ENCODE measurements around the gene TCERG1L.
"Not testable (repeated sequence)": the region's sequence is repeated elsewhere in the genome, so short reads cannot be mapped to it uniquely, and the experiment has no call there.

TCERG1L gene

DNA sequence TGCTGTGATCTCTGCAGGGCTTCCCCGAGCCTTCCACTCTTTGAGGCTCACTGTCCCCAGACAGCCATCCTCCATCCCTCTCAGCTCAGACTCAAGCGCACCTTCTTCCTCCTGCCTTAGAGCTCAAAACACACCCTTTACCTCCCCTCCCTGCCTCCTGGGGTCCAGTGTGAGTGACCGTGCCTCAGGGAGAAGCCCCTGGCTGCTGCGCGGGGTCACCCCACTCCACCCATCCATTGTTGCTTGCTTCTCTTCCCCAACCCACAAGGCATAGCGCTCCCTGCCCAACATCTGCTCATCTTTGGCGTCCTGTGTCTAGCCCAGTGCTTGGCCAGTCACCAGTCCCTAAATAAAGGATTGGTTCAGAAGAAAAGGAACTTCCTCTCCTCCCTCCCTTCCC, 170.3 kb downstream of the TCERG1L start:
- DNase-seq: no peak

DNA sequence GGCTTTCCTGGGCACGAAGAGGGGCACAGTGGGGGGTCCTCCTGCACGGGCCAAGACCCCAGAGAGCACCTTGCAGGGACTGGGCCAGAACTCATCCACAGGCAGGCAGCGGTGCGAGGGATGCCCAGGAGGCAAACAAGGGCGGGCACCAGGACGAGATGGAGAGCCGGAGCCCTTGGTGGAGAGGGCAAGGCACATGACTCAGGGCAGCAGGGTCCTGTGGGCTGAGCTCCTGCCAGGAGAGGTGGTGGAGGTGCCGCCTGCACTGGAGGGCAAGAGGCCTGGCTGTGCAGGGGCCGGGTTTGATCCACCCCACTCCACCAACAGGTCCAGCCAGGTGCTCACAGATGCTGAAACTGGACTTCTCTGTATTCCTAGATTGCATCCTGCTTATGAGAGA, 170.9 kb downstream of the TCERG1L start:
- DNase-seq: no peak

DNA sequence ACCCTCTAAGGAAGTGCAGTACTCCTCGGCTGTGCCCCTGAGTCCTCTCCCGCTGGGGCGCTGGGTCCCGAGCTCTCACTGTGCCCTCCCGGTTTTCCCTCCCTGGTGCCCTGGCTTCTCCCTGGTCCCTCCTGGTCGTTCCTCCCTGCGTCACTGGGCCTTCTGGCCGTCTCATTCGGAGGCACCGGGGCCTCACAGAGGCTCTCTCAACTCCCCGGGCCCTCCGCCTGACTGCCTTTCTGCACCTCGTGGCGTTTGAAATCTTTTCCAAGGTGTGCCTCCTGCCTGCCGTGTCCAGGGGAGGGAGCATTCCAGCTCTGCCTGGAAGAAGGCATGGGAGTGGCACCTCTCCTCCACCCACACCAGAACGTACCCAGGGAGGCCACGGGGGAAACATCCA, 174.3 kb downstream of the TCERG1L start:
- DNase-seq: no peak

DNA sequence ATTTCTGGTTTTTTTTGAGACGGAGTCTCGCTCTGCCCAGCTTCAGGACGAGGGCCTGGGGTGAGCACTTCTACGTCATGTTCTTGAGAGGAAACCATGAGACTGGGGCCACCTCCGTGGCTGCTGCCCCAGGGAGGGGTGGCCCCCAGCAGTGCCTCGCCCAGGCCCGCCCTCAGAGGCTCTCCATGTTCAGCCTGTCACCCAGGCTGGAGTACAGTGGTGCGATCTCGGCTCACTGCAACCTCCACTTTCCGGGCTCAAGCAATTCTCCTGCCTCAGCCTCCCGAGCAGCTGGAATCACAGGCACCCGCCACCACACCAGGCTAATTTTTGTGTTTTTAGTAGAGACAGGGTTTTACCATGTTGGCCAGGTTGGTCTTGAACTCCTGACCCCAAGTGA, 175.2 kb downstream of the TCERG1L start:
- DNase-seq: not testable (repeated sequence)

DNA sequence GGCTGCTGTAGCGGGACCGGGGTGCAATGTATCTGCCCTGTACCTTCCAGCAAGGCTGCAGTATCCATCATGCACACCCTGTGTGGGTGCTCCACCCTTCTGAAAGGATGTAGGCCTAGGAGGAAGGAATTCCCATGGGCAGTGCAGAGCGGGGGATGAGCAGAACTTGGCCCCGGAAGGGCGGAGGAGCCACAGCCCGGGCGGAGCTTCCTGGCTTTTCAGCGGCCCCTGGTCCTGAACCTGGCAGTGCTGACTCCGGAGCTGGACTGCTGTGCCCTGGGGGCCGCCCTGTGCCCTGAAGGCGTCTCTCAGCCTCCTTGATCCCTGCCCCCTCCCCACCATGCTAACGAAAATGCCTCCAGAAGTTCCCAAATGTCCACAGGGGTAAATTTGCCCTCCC, 175.8 kb downstream of the TCERG1L start:
- DNase-seq: no peak

DNA sequence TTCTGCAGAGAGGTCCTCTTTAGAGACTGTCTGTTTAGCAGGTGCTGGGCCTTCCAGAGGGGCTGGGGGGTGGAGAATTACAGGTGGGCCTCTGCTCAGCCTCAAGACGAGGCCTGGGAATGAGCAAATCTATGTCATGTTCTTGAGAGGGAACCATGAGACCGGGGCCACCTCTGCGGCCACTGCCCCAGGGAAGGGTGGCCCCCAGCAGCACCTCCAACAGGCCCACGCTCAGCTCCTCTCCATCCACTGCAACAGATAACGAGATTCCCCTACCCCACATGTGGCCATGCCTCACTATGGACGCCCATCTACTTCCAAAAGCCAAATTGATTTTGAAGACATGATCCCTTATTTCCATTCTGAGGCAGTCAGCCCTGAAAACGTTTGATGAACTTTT, 176.9 kb downstream of the TCERG1L start:
- no peak for DNase-seq

DNA sequence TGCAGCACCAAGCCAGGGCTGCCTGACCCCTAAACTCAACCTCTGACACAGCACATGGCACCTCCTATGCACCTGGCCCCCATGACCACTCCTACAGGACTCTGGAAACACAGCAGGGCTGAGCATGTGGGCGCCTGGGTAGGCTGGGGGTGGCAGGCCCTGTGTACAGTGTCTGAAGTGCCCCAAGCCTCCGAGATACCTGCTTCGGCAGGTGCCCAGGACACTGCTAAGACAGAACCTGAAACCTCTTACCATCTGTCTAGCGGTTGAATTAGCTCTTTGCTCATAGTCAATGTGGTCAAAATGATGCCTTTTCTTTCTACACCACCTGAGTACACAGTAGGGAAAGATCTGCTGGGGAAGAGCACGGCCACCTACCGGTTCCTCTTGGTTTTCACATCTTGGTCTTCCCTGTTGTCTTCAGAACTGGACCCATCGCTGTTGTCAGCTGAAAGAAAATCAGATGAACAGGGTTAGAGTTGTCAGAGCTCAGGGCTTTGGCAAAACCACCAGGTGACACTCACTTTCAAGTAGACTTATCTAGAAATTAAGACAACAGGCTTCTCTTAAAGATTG, 177.4 kb downstream of the TCERG1L start:
- DNase-seq: no peak

DNA sequence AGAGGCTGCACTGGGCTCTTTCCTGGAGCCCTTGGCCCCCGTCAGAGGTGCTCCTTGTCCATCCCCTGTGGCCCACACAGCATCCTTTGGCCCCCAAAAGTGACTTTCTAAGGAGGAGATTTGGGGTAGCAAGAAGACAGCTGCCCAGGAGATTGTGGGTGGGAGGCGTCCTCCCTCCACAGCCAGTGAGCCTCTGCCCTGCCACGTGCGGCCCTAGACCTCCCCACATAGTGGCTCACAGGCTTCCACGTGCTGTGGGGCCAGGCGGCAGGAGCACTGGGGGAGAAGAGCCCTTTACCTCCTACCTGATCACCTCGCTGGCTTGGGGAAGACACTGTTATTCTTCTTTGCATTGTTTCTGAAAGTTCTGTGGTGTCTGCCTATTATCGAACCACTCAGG, 178.8 kb downstream of the TCERG1L start:
- DNase-seq: no peak

DNA sequence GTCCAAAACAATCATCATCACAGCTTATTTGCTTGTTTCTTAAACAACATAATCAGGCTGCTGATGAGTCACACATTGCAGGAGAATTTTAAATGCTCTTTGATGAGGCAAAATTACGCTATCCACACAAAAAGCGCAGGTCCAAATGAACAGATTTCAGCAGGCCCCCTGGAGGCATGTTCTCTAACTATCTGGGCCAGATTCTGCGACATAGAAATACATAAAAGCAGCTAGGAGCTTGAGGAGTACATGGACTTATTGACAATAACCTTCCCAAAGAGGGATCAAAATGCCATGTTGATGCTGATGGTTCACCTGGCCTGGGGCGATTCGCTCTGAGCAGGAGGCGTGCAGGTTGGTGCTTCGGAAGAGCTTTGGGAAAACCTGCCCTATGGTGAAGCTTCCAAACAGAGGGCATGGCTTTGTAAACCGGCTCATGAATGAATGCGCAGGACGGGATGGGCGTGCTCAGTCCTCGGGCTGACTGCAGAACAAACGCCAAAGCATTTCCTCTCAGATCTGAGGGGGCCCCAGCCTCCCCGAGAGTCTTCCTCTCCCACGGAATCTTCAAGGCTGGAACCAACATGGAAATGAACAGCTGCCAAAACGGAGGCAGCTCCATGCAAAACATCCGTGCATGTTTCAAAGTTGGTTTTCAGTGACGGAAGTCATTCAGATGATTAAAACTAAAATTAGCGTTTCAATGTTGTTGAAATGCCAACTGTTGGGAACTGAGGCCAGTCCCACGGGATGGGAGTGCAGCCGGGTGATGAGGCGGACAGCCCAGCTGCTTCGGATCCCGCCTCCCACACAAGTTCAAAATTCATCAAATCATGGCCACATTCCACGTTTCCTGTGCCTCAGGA, 179.6 kb downstream of the TCERG1L start:
- no peak for DNase-seq

DNA sequence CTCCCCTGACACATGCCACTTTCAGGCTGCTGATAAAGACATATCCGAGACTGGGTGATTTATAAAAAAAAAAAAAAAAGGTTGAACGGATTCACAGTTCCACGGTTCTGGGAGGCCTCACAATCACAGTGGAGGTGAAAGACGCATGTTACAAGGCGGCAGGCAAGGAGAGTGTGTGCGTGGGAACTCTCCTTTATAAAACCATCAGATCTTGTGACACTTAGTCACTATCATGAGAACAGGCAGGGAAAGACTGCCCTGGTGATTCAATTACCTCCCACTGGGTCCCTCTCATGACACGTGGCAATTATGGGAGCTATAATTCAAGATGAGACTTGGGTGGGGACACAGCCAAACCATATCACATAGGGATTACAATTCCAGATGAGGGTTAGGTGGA, 181.5 kb downstream of the TCERG1L start:
- no peak for DNase-seq

DNA sequence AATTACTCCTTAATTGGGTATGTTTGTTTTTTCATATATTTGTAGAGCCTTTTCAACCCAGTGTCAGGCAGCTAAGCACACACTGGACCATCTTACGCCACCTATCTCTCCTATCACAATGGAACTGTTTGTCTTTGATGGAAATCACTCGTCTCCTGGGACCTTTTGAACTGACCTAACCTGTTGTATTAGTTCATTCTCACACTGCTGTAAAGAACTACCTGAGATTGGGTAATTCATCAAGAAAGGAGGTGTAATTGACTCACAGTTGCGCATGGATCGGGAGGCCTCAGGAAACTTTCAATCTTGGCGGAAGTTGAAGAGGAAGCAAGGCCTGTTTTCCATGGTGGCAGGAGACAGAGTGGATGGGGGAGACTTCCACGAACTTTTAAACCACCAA, 182.0 kb downstream of the TCERG1L start:
- DNase-seq: no peak

DNA sequence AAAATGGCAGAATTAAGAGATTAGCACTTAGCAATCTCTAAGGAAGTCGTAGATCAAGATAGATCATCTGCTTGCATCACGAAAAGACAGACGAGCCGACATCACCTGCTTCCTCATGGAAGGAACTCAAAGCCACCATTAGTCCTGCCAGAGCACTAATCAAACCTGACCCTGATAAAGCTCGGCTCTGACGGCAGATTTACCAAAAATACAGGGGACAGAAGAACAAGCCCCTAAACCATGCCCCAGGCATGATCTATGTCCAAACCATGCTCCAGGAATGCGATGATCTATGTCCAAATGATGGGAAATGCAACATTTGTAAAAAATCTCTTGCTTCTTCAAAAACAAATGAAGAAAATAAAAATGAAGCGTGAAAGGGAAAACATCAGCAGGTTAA, 182.8 kb downstream of the TCERG1L start:
- DNase-seq: no peak

DNA sequence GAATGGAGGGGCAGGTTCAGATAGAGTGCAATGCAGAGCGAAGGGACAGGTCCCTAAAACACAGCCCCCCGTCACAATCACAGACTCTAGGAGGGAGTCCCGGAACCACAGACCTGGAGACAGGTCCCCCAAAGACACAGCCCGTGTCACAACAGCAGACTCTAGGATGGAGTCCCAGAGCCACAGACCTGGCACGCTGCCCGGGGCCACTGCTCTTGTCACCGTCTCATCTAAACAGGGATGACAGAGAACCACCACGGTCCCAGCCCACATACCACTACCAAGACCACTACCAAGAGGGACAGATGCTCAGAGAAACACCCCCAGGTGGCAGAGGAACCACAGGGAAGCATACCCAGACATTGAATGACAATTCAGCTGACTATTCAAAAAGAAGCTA, 183.9 kb downstream of the TCERG1L start:
- no peak for DNase-seq

DNA sequence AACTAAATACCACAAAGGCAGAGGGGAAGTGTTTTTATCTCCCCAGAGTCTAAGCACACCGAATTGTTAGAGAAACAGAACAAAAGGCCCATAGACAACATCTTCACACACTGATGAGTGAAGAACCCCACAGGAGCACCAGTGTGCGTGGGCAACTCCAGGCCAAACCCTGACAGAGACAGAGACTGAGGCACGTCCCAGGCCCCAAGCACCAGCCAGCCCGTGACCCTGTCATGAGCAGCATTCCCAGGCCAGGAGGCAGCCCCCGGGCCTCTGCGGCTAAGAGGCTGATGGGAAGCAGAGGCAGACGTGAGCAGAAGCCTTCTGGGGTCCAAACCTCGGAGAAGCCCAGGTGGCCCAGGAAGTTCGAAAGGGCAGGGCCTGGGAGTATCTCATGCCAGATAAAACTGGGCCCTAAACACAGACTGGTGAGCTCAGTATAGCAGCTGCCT, 184.4 kb downstream of the TCERG1L start:
- DNase-seq: no peak

DNA sequence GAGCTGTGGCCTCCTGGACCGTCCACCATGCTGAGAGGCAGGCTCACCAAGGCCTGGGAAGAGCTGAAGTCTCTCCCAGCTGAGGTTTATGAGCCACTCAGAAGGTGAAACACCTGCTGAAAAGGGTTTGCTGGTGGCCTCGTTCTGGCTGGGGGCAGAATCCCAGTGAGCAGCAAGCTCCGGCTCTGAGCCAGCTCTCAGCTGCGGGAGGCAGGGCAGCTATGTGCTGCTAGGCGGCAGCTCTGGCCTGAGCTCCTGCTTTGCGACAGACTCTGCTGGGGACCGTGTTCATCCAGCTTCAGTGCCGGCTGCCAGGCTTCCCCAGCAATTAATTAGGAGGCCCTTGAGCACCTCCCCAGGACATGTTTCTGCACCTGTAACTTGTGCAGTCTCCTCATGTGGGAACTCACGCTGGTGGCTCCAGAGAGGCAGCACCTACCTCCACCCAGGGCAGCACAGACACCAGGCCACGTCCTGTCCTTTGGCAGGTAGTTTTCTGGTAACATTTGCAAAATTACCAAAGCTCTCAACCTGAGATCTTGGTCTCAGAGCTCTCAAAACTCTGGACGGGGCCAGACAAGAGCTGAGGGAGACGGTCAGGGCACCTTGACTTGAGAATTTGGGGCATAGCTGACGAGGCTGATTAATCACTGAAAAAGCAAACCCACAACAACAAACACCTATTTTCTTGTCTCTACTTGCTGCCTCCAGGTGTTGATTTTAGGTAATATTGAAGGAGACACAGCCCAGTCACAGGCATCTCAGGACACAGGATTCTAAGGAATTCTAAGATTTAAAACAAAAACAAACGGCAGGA, 185.0 kb downstream of the TCERG1L start:
- DNase-seq: no peak

DNA sequence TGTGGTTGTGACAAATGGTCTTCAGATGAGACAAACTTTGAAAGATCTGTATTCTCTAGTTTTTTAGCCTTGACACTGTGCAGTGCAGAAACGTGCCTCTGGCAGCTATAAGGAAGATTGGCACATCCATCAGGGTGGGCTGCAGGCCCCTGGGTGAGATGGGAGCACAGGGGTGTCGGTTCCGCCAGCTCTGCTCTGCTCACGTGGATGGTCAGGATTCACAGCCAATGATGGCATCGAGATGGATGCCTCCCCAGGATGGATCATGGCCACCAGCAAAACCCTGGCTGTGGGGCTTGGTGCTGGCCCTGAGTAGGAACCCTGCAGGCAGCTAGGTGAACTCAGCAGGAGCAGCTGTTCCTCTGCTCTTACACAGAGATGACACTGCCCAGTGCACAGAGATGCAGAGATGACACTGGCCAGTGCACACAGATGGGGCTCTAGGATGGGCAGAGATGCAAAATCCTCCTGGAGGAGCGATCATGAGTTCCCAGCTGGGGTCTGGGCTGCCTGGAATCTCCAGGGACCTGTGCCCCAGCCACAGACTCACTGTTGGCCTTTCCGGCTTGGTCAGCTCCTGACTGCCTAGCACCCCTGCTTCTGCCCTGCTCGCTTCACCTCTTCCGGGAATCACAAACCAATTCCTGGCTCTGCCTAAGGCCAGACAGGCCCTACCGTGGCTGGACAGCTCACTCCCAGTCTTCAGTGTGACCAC, 185.9 kb downstream of the TCERG1L start:
- no peak for DNase-seq

DNA sequence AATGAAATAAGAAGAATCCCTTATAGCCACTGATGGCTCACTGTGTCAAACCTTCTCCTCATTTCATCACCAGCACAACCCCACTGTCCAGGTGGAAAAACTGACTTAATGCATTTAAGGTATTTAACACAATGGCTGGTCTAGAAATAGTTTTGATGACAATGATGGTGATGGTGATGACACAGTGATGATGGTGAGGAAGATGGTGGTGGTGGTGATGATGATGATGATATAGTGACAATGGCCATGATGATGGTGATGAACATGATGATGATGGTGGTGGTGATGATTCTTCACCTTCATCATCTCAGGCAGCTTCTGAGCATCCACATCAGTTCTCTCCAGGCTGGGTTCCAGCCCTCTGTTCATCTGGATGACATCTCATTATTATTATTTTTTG, 186.6 kb downstream of the TCERG1L start:
- DNase-seq: no peak

DNA sequence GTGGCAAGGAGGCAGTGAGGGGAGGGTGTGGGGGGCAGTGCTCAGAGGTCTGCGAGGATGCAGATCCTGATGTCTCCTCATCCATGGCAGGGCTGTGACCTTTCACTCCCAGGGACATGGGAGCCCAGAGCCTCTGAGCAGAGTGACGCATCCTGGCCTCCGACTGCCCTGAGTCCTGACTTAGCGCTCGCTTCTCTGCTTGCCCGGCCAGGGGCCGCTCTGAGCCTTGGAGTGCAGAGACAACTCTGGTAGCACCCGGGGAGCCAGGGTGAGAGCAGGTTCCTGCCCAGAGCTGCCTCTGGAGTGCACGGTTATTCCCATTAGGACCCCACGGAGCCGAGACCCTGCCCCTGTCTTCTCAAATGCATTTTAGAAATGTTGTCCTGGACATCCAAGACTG, 188.0 kb downstream of the TCERG1L start:
- DNase-seq: no peak

DNA sequence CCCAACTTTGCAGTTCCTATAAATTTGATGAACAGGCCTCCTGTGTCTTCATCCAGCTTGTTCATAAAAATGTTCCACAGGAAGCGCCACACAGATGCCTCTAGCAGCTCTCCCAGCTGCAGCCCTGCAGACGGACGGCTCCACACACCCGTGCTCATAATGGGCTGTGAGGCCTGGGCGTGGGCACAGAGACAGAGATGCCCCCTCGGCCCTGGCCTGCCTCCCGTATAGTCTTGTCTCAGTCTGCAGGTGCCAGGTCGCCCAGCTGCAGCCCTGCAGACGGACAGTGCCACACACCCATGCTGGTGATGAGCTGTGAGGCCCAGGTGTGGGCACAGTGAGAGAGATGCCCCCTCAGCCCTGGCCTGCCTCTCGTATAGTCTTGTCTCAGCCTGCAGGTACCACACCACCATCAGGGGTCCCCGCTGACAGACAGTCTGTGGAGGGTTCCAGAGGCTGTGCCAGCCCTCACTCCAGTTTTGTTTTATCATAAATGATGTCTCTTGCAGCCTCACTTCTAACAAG, 189.9 kb downstream of the TCERG1L start:
- no peak for DNase-seq

DNA sequence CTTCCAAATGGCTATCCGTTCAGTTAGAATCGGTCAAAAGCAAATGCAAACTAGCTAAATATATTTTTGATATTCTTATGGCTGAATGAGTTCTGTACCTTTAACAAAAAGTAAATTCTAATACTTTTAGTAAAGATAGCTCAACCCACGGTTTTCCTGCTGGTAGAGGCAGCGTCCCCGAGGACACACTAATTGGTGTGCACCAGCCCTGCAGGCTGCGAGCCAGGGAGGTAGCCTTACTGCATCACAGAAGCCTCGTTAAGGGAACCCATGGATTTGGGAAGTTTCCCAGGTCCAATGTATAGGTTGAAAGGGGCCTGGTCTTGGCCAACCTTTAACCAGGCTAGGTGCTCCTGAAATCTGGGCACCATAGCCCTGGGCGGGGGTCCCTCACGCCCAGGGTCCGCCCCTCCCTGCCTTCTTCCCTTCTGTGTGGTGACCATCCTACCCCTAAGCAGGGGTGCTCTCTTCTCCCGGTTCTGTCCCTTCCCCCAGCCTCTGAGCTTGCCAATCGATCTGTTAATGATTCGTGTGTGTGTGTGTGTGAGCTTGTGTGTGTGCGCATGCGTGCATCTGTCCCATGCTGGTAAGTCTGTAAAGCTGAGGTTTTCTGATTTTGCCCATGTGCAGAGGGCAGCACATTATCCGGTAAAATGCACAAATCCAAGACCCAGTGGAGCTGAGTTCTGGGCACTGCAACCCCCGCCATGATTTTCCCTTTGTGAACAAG, 191.7 kb downstream of the TCERG1L start:
- no peak for DNase-seq

DNA sequence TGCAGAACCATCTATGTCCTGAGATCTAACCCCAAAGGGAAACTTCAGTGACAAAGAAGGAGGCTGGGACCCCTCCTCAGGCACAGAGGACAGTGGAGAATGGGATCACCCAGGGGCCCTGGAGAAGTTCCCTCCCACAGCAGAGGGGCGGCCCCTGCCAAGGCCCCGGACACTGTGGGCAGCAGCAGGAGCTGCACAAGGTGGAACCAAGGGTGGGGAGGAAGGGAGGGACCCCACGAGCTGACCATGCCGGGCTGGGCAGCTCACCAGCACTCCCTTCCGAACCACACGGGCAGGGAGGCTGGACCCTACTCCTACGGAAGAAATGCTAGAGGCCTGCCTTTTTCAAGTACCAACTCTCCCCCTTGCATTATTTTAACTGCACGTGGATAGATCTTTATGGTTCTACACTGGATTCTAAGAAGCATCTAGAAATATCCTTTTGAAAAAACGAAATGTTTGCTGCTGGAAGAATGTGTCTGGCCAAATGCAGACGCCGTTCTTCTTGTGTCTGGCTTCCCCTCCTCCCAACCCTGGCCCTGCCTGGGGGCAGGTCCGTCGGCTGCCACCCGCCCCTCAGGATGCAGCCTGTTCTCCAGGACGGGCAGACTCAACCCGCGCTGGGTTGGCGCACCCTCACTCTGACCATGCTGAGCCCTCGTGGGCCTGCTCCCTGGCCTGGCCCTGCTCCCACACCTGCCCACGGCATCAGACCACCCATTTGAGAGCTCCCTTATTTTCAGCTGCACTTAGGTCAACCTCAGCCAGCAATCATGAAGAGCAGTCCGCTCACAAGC, 193.9 kb downstream of the TCERG1L start:
- DNase-seq: no peak

Data from activated CD4-positive, alpha-beta T cell treated with anti-CD3 and anti-CD28 coated beads for 1 hour (primary cell).